GM19397 (cell line): Measurements from ENCODE around the gene NUDT16.
A peak's percentile ranks its signal among the peaks of the same experiment; 100 is the strongest.

Experiments
- ATAC-seq: cut with Tn5 transposase; IDR thresholded peaks from one replicate; pipeline ENCODE4 v1.9.1; 2021; ENCODE audit warnings: mild to moderate bottlenecking, moderate library complexity; ENCODE audit not compliant: unreplicated experiment

The NUDT16 gene

DNA sequence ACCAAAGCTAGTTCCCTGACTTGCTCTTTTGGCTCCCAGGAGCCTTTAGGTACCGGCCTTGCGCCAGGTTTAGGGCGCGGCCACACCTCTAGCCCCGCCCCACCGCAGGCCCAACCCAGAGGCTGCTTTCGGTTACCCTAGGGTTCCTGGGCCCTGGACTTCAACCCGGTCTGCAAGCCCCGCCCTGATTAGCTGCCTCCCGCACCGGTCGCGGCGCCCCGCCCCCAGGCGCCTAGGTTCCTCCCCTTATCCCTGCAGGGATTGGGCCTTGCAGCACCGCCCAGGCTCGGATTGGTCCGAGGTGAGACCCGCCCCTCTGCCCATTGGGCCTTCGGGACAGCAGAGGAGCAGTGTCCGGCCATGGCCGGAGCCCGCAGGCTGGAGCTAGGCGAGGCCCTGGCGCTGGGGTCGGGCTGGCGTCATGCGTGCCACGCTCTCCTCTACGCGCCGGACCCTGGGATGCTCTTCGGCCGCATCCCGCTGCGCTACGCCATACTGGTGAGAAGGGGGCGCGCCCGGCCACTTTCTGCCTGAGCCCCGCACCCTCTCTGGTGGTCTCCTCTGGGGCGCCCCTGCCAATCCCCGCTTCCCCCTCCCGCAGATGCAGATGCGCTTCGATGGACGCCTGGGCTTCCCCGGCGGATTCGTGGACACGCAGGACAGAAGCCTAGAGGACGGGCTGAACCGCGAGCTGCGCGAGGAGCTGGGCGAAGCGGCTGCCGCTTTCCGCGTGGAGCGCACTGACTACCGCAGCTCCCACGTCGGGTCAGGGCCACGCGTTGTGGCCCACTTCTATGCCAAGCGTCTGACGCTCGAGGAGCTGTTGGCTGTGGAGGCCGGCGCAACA, at the start of gene NUDT16:
Gene NUDT16 (plus strand): TSS at position 330 of the 847 bp plus-strand sequence. CDS start 31 bp downstream, at position 361.
- peak; percentile 99 for ATAC-seq

DNA sequence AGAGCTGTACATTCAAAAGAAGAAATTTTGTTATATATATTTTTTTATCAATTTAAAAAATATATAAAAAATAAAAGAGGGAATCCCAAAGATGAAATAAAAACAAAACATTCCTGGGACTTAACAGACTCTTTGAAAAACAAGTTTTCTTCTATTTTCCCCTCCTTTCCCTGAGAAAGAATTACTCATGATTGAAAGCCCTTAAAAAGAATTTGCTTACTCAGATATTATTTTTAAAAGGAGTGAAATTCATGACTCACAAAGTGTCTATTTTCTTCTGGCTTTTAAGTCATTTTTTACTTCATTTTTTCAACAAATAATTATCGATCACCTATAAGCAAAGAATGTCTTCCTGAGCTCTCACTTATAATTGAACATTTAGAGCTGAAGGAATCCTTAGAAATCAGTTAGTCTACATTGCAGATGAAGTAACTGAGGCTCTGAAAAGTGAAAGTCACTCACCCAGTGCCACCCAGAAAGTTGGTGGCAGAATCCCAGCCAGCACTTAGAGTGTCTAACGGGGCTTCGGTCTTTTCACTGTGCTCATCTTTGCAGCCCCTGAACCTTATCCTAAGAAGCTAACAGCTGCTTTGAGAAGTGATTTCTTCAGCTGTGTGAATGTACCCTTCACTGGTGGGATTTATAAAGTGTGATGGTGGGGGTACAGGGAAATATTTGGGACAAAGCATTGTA, 42.5 kb upstream of the NUDT16 start:
- ATAC-seq = no peak

DNA sequence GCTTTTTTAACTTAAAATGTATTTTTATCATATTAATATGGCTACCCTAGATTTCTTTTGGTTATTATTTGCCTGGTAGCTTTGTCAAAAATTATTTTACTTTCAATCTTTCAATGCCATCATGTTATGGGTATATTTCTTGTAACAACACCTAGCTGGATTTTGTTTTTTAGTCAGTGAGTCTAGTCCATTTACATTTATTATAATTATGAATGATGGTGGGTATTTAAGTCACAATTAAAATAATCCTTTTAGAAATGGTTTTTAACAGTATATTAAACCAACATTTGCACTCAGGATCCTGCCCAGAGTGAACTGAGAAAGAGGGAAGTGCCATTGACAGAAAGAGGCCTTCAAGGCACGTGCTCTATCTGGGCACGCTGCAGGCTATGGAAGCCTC, 39.8 kb upstream of the NUDT16 start:
- no peak for ATAC-seq

DNA sequence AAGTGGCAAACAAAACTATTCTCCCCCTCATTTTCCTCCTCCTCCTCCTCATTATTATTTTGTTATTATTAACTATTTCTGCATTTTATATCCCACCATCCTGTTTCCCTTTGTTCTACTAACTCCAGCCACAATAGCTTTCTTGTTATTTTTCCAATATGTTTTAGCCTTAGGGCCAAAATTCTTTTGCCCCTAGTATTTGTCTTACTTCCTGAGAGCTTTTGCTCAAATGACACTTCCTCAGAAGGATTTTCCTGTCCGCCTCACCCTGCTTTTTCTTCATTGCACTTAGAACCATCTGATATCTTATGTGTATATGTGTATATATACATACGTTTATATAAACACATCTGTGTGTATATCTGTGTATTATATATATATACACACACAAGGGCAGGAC, 32.7 kb upstream of the NUDT16 start:
- no peak for ATAC-seq

DNA sequence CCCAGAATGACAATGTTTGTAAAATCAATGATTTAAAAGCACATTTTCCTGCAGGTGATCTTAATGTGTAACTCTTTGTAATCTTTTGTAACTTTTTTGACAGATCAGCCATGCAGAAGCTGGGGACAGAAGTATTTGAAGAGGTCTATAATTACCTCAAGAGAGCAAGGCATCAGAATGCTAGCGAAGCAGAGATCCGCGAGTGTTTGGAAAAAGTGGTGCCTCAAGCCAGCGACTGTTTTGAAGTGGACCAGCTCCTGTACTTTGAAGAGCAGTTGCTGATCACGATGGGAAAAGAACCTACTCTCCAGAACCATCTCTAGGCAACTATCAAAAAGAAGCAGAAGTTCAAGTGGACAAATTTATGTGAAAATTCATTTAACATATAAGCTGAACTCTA, 32.1 kb upstream of the NUDT16 start:
- no peak for ATAC-seq

DNA sequence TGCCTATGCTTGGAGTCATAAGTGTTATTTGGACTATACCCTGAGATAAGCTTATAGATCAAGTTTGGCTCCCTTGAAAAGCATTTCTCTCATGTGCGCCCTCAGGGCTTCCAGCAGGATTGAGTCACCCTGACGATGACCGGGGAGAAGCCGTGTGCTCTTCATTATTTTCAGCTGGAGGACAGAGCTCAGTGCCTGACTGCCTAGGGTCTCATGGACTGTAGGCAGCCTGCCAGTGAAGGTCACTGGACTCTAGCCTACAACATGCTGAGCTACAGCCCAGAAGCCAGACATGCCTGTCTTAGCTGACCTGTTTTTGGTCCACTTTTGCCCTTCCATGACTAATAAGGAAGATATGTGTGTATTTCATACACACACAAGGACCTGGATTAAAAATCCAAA, 31.6 kb upstream of the NUDT16 start:
- ATAC-seq = no peak

DNA sequence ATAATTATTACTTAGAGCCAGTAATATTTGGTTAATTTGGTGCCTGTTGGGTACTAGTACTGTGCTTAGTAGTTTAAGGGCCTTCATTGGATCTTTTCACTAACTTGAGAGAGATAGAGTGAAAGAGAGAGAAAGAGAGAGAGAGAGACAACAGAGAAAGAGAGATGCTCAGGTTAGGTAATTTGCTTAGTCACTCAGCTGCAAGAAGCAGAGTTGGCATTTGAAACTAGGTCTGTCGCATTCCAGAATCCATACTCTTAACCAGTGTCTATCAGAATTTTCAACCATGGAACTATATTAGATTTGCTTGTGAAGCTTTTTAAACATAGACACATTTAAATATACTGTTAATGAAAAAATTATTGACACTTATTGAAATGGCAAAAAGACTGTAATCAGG, 31.1 kb upstream of the NUDT16 start:
- no peak for ATAC-seq

DNA sequence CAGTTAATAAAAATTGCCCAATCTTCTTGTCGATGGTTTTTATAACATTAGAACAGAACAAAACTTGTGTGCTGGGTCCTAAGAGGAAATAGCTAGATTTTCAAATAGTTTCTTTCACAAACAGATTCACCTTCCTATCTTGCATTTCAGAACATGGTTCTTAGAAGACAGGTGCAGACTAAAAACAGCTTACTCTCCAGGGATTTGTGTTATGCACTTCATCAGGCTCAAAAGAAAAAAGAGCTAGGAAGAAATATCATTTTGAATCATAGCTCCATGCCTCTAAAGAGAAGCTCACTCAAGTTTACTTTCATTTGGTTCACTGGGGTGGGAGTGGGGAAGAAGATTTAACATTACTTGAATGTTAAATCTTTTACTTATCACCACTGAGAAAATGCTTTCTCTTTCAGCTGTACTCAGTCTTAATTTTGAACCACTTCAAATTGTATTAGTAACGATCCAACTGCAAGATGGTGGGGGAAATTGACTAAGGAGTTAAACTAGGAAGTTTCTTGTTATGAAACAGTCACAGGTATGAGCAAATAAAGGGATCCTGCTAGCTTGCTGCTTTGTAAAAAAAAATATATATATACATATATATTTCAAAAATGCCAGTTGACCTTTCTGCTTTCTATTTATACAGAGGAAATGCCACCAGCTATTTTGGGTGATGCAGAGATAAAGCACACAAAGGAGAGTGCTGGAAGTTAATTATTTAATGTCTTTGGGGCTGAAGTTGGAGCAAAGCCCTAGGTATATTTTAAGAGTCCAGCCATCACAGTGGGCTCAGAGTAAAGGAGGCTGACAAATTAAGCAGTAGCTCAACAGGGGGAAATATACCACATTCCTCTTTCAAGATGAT, 28.3 kb upstream of the NUDT16 start:
- no peak for ATAC-seq

DNA sequence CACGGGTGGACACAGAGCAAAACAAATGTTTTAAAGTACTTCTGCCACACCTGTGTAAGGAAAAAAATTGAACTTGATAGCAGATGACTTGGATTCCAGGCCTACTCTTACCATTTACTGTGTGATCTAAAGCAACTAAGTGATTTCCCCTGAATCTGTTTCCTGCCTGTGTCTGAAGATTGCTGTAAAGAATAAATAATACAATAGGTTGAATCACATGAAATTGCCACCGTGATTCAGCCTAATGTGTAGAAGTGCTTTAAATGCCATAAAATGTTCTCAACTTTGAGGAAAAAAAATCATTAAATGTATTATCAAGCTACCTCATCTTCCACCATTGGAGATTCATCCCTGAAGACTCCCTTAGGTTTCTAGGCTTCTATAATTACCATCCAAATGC, 27.6 kb upstream of the NUDT16 start:
- no peak for ATAC-seq

DNA sequence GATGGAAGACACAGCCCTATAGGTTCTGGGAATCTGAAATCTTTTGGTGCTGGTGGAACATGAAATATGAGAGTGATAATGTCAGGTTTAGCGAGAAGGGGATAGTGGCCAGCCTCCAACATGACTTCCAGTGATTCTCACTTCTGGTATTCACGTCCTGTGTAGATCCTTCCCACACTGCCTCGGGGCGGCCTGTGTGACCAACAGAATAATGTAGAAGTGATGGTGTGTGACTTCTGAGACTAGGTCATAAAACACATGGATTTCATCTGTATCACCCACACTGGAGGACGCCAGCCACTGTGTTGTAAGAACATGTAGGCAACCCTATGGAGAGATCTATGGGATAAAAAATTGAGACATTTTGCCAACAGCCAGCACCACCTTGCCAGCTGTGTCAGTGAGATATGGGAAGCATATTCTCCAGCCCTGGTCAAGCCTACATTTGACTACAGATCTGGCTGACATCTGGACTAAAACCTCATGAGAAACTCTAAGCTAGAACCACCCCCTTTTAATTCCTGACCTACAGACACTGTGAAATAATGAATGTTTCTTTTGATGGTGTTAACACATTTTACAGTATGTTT, 25.5 kb upstream of the NUDT16 start:
- no peak for ATAC-seq

DNA sequence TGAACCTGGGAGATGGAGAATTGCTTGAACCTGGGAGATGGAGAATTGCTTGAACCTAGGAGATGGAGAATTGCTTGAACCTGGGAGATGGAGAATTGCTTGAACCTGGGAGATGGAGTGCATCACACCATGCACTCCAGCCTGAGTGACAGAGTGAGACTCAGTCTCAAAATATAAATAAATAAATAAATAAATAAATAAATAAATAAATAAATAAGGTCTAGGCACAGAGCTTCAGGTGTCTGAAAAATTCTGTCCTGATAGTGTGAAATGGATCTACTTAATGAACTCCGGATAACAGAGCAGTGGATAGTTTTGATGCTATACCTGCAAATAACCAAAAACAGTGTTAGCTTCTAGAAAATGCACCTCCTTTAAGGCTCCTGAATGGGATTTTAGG, 24.3 kb upstream of the NUDT16 start:
- no peak for ATAC-seq

DNA sequence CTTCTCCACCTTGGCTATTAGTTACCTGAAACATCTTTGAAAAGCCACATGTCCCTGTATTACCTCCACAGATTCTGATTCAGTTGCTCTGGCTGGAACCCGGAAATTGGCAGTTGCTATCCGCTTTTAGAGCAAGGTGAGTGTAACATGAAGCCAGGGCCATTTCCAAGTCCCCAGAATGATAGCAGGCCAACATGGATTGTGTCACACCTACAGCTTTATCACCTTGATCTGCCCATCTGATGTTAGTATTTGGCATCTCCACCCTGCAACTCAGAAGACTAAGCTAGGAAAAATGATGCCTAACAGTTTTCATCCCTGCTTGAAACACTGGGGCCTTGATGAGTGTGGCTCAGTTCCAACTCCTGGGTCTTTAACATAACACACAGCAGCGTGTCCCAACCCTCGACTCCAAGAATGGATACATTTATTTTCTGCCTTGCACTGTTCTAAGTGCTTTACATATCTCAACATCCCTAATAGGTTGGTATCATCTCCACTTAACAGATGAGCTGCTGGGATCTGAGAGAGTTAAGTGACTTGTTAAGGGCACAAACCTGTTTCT, 21.3 kb upstream of the NUDT16 start:
- no peak for ATAC-seq

DNA sequence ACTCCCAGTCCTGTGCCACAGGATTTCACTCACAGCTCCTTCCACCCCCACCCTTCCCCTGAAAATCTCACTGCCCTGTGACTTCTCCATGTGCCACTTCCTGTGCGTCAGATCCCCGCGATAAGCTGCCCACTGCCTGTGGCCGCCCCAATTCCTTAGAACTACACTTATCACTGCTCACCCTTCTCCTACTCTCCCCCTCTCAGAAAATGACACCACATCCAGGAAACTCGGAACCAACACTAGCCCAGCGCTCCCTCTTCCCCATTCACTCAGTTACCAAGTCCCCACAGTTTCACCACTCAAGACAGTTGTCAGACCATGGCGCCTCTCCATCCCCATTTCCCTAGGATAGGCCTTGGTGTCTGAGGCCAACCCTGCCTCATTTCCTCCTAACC, 20.5 kb upstream of the NUDT16 start:
- ATAC-seq = peak; percentile 3

DNA sequence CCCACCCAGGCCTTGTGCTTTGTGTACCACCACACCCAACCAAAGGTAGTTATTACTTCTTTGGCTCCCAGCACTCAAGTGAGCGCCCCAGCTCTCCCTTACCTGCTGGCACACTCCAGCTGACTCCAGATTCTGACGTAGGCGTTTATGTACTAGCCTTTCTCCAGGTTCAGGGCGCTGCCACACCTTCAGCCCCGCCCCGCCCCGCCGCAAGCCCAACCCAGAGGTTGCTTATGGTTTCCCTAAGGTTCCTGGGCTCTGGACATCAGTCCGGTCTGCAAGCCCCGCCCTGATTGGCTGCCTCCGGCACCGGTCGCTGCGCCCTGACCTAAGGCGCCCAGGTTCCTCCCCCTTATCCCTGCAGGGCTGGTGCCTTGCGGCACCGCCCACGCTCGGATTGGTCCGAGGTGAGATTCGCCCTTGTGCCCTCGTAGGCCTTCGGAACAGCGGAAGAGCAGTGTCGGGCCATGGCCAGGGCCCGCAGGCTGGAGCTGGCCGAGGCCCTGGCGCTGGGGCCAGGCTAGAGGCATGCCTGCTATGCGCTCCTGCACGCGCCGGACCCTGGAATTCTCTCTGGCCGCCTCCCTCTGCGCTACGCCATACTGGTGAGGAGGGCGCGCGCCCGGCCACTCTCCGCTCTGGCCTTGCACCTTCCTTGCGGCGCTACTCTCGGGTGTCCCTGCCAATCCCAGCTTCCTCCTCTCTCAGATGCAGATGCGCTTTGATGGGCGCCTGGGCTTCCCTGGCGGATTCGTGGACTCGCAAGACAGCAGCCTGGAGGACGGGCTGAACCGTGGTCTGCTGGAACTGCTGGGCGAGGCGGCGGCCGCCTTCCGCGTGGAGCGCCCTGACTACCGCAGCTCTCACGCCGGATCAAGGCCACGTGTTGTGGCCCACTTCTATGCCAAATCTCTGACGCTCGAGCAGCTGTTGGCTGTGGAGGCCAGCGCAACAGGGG, 19.8 kb upstream of the NUDT16 start:
- ATAC-seq = peak; percentile 93

DNA sequence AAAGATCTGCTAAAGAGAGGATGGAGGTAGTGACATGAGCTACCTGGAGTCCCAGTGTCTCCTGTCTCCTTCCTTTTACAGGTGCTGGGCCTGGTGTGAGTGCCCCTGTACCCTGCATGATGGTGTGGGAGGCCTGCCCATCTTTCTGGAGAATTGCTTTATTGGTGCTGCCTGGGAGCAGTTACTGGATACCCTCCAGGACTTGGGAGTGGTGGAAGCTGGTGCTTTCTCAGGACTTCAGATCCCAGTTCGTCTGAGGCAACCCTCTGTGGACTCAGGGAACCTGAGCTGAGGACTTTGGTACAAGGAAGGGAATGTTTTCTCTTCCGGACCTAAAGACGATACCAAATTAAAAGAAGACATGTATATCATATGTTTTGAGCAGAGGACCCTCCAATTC, 18.3 kb upstream of the NUDT16 start:
- ATAC-seq = no peak

DNA sequence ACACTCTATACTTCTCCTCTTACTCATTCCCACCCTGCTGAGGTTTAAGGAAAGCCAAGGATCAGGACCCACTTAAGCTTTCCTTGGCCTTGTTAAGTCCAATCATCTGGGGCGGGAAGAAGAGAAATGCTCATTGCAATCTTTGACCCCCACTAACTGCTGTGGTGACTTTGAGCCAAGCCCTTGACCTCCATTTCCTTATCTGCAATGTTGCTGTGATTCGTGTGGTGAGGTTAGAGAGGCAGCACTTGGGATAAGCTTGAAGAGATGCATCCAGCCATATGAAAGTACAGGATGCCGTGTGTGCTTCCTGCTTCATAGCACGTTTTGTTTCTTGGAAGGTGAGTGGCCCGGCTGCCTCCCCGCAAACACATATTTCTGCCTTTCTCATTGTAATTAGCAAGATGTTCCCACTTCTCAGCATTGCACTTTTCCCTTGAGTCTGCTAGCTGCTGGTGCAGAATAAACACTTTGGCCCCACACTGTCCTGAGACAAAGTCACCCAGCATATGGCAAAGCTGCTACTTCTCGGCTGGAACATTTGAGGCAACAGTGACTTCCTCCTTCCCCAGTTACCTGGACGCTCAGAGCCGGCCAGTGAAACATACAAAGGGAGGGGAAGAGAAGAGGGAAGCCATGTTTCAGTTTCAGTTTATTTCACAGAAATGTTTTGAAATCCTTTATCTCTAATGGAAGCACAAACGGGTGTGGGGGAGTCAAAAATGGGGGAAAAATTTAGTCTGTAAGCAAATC, 10.5 kb upstream of the NUDT16 start:
- no peak for ATAC-seq

DNA sequence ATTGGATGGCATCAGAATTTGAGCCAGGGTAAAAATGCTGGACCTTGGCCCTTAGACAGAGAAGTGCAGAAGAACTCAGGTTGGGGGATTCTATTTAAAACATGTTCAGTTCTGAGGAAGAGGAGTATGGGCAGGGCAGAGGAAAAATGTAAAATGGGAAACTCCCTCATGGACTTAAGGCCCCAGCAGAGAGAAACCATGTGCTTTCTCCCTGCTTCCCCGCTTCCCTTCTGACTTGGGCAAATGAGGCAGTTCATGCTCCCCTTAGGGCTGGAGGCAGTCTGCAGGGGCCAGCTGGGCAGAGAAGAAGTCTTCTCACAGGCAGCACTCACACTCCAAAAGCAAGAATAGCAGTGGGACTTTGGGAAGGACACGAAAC, 9.9 kb upstream of the NUDT16 start:
- ATAC-seq = no peak

DNA sequence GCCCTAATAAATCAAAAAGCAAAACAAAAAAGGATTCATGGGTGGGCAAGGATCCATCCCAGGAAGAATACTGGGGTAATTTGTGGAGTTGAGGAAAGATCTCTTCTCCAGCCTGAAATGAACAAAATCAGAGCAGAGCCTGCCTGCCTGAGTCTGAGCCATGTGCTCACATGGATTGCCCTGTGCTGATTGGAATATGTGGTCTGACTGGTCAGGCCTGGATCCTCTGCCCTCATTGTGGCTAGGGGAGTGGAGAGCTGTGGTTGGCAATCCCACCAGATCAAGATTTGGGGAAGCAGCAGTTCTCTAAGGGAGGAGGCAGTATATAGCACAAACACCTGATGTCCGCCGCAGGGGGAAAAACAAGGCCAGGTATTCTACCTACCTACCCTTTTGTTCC, 6.8 kb upstream of the NUDT16 start:
- ATAC-seq = no peak
